Ovary (tissue), 9 donors: Measurements from ENCODE around the gene MPP1. TPM values are rescaled to one million over a fixed set of nuclear protein-coding genes. Genes with fewer than 3 reads are reported as not detected.

ENCODE experiments used
- DNase-seq, 5 donors: peaks; one replicate each; pipeline ENCODE4 v3.0.0-alpha.2; 2019 to 2020
- H3K27ac ChIP-seq, 2 donors: fragments of 200-600 bp; one replicate each; pipeline versions ENCODE4 v1.5.1 to v1.8.0; 2019 to 2022
- H3K27me3 ChIP-seq: fragments of 200-600 bp; one replicate; pipeline ENCODE4 v1.8.0; 2022
- H3K36me3 ChIP-seq: fragments of 200-600 bp; sonication (generic); one replicate; pipeline ENCODE4 v1.5.1; 2019
- H3K4me1 ChIP-seq: one replicate; pipeline ENCODE4 v1.8.1; 2013; ENCODE audit warnings: mild to moderate bottlenecking, moderate library complexity; ENCODE audit not compliant: insufficient read depth
- H3K4me3 ChIP-seq: fragments of 200-600 bp; sonication (generic); one replicate; pipeline ENCODE4 v1.5.1; 2017
- H3K9me3 ChIP-seq, 2 donors: fragments of 200-600 bp in 1 of 2; sonication (generic) in 1 of 2; one replicate each; pipeline versions ENCODE4 v1.5.1 to v1.8.1; 2013 to 2019; ENCODE audit warnings: mild to moderate bottlenecking in 1 of 2, moderate library complexity in 1 of 2
- EP300 ChIP-seq: sonication (generic); formaldehyde crosslinking; IDR thresholded peaks from one replicate; pipeline ENCODE4 v1.6.1; 2017; ENCODE audit warnings: antibody characterized with exemption
- POLR2A ChIP-seq: fragments of 450-650 bp; IDR thresholded peaks from one replicate; pipeline ENCODE4 v1.6.1; 2017; ENCODE audit warnings: antibody characterized with exemption, mild to moderate bottlenecking, moderate library complexity
- WGBS, 3 donors: extraction: QIAGEN DNeasy Blood & Tissue Kit in 1 of 3; methylation state at CpG; one replicate each; pipeline versions ENCODE4 v1.1.5 to v1.1.7; 2013 to 2017; 5-methylcytosine and 5-hydroxymethylcytosine counted together
- intact Hi-C, 4 donors: fragments of 100-400 bp; cut with DNase I; formaldehyde crosslinking; loops; one replicate each; pipeline versions ENCODE4 v1.11.0 to v1.15.1; 2022 to 2023
- polyA plus RNA-seq, 2 donors: library from polyadenylated mRNA; stranded (reverse); fragments of 200-250 nt in 1 of 2; fragments of 350-450 nt in 1 of 2; fragmentation: Illumina TruSeq in 1 of 2; extraction: RNeasy Lipid Tissue Mini Kit (QIAGEN cat#74804) in 1 of 2; gene quantifications; one replicate each; pipeline ENCODE4 v1.2.3, GENCODE V29; 2013 to 2014
- total RNA-seq, 7 donors: library from RNA; depleted of rRNA in 2 of 7; stranded (reverse); fragments of >200 nt in 2 of 7; fragmentation: NEBNext Ultra II Directional in 3 of 7; extraction: Animal tissue kit (Norgen Biotek cat#: 25700) in 3 of 7; gene quantifications; one replicate each; pipeline versions ENCODE4 v1.1.0 to v1.2.4, GENCODE V29; 2016 to 2023
- TF ChIP-seq, protein P1 (sequence below), 3 donors: fragments of 450-650 bp in 2 of 3; fragments of 200-600 bp in 1 of 3; IDR thresholded peaks; one replicate each; pipeline versions ENCODE4 v1.5.1 to v1.8.0; 2016 to 2022; ENCODE audit warnings: antibody characterized with exemption in 3 of 3, mild to moderate bottlenecking in 1 of 3
- donor health status: DM: no; HTN: no; CAD: no; lungs with moderate emphysema.
- donor health status: DM: no; HTN: no; CAD: no.
- donor health status: Bipolar disorder and iron deficiency.
- donor health status: DM: yes; HTN: yes; CAD: no.
- donor health status: DM: no; HTN: no; CAD: no.
- donor health status: DM: yes; HTN: yes; CAD: no.

MPP1 gene
- total and polyA plus RNA-seq, 9 donors = 9.2 to 46.9 (median 16.2) TPM

DNA sequence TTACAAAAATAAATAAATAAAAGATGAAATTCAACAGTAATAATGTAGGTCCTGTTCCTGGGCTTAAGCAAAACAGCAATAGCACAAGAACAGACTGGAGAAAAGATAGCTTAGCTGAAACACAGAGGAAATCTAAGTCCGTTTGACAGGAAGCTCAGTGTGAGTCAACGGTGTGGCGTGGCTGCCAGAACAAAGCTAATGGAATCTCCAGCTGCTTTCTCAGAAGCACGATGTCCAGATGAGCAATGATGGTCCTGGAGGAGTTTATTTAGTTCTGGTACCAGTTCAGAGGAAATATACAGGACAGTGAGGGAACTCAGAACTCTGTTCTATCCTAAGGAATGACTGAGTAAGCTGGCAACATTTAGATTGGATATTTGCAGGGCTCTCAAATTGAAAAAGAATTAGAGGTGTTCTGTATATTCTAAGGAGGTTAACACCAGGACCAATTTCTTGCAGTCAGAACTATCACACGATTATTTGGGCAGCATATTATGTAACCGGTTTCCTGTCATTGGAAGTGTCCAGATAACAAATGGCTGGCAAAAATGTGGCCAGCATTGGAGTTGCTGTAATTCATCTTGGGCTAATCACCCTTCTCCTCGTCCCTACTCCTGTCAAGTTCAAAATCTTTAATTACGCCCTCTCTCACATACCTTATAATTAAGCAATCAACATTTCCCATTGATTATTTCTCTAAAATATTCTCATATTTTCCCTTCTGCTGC lies 67.1 kb downstream of the MPP1 start:
- Histone ChIP-seq H3K27ac (no peak overlapping the region), H3K4me1 (no peaks in the 10 kb centered on the region), H3K27me3 (no peaks in the 10 kb centered on the region), H3K9me3 (no peaks in the 10 kb centered on the region), H3K4me3 (no peak overlapping the region), H3K36me3 (no peaks in the 10 kb centered on the region)
- intact Hi-C loops = no loop called here
- TF ChIP-seq, protein P1, sequence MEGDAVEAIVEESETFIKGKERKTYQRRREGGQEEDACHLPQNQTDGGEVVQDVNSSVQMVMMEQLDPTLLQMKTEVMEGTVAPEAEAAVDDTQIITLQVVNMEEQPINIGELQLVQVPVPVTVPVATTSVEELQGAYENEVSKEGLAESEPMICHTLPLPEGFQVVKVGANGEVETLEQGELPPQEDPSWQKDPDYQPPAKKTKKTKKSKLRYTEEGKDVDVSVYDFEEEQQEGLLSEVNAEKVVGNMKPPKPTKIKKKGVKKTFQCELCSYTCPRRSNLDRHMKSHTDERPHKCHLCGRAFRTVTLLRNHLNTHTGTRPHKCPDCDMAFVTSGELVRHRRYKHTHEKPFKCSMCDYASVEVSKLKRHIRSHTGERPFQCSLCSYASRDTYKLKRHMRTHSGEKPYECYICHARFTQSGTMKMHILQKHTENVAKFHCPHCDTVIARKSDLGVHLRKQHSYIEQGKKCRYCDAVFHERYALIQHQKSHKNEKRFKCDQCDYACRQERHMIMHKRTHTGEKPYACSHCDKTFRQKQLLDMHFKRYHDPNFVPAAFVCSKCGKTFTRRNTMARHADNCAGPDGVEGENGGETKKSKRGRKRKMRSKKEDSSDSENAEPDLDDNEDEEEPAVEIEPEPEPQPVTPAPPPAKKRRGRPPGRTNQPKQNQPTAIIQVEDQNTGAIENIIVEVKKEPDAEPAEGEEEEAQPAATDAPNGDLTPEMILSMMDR (IDR thresholded peaks at IDR 0.05) = no peak
- TF ChIP-seq EP300 (no peak), POLR2A (no peak)
- 39 to 41% (median 40%) methylated on average over 8 of the region's 8 CpGs for WGBS, 3 donors
- peak in 3 of 5 donors; percentile 27 to 51 (median 47) for DNase-seq

DNA sequence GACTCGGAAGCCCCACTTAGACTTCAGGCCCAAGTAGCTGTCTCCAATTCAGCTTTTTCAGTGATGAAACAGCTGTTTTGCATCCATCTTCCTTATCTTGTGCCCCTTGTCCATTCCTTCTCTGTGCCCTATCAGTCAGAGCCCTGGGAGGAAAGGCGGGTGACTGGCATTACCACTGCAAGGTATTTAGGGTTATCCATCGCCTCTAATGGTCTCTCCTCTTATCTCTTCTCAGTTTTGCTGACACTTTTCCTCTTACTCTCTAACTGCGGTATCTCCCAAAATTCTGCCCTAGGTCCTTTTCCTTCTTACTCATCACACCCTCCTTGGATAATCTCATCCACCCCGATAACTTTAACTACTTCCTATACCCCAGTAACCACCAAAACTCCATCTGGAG lies 68.1 kb downstream of the MPP1 start:
- peaks cover 2% of the 10 kb centered on the region for H3K4me1 ChIP-seq
- WGBS, 3 donors = 83 to 84% (median 83%) methylated on average over 5 of the region's 5 CpGs
- no peaks in the 10 kb centered on the region for H3K9me3 ChIP-seq
- no peak for DNase-seq
- intact Hi-C loops = no loop called here
- no peak overlapping the region for H3K27ac ChIP-seq
- no peaks in the 10 kb centered on the region for H3K27me3 ChIP-seq
- no peak for TF ChIP-seq EP300
- no peaks in the 10 kb centered on the region for H3K36me3 ChIP-seq
- H3K4me3 ChIP-seq = no peak overlapping the region

DNA sequence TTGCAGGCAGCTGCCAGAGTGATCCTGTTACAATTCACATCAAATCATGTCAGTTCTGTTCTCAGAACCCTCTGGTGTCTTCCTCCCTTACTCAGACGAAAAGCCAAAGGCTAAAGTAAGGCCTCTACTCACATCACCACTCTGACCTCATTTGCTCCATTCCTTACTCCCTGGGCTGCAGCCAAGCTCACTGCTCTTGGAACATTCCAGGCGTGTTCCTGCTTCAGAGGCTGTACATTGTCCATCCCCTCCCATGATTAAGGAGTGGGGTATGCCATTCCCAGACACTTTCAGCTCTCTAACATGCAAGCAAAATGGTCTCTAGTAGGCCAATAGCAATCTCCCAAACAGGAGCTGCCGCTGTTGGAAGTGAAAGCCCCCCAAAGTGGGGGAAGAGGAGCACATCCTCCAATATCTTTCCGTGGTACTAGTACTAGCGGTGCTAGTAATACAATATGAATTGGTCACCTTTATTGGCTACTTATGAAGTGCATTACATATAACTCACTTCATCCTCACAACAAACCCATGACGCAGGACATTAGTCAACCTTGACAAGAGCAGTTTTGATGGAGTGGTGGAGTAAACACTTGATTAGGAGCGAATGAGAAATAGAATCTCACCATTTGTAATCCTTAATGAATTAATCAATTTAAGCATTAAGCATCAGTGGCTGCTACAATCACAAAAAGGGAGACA lies 69.4 kb downstream of the MPP1 start:
- 62 to 68% (median 64%) methylated on average over 7 of the region's 7 CpGs for whole genome bisulfite sequencing, 3 donors
- H3K9me3 ChIP-seq = no peaks in the 10 kb centered on the region
- no peak overlapping the region for H3K4me3 ChIP-seq
- H3K27me3 ChIP-seq = no peaks in the 10 kb centered on the region
- no peaks in the 10 kb centered on the region for H3K36me3 ChIP-seq
- DNase-seq = peak in 2 of 5 donors; percentile 38 to 47
- intact Hi-C loops = no loop called here
- H3K4me1 ChIP-seq = peaks cover 2% of the 10 kb centered on the region
- TF ChIP-seq POLR2A (no peak), EP300 (no peak)
- TF ChIP-seq, protein P1 (IDR thresholded peaks at IDR 0.05) = no peak
- H3K27ac ChIP-seq = no peak overlapping the region

DNA sequence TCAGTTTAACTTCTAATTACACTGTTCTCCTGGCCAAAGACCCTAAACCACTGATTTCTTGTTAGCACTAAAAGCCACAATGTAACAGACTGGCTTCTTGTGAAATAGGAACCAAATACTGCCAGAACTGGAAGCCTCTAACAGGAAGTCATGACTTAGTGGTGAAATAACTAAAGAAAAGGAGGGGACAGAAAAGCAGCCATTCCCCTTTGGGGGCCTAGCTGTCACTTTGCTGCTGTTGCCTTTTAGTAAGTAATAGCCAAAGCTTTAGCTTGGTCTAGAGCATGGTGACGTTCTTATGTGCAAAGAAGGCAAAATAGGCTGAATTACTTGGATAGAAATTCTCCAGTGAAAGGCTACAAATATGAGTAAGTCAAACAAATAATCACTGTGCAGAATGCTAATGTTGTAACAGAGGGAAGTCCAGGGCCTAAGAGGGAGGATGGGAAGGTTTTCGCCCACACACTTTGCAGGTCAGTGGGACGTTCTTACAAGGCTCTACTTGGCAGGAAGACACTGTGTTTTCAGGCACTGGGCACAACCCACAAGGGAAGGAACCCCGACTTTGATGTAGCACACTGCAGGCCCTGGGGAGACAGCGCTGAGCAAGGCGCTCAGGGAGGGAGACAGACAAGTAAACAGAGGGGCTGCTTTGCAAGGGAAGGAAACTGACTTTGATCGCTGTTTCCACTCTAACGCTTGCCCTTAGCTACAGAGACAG lies 71.1 kb downstream of the MPP1 start:
- Histone ChIP-seq H3K9me3 (no peaks in the 10 kb centered on the region), H3K4me1 (peaks cover 3% of the 10 kb centered on the region), H3K36me3 (no peaks in the 10 kb centered on the region), H3K27me3 (no peaks in the 10 kb centered on the region), H3K27ac (peak overlapping the region in 1 of 2 donors; percentile 35), H3K4me3 (no peak overlapping the region)
- peak in 4 of 5 donors; percentile 18 to 38 (median 23) for DNase-seq
- no peak for TF ChIP-seq EP300
- TF ChIP-seq, protein P1 (IDR thresholded peaks at IDR 0.05) = no peak
- TF ChIP-seq POLR2A = no peak
- intact Hi-C loops = no loop called here
- 17 to 27% (median 24%) methylated on average over 8 of the region's 8 CpGs for WGBS, 3 donors
